AG09309 (cell line): ENCODE data around the gene HOXB1.
A peak's percentile ranks its signal among the peaks of the same experiment; 100 is the strongest.

Experiments
- DNase-seq: peaks from one replicate; pipeline ENCODE4 v3.0.0-alpha.2; 2010; ENCODE audit warnings: low read depth
- H3K4me3 ChIP-seq: 2 replicates; pipeline ENCODE4 v1.5.1; 2011; ENCODE audit warnings: mild to moderate bottlenecking, low read depth, low read length, moderate library complexity; ENCODE audit not compliant: control insufficient read depth
- CTCF ChIP-seq: IDR thresholded peaks from 2 replicates; pipeline ENCODE4 v1.5.1; 2011; ENCODE audit warnings: mild to moderate bottlenecking, low read depth, low read length, inconsistent platforms; ENCODE audit not compliant: insufficient read depth, control insufficient read depth; ENCODE audit errors: missing control alignments

The HOXB1 gene

DNA sequence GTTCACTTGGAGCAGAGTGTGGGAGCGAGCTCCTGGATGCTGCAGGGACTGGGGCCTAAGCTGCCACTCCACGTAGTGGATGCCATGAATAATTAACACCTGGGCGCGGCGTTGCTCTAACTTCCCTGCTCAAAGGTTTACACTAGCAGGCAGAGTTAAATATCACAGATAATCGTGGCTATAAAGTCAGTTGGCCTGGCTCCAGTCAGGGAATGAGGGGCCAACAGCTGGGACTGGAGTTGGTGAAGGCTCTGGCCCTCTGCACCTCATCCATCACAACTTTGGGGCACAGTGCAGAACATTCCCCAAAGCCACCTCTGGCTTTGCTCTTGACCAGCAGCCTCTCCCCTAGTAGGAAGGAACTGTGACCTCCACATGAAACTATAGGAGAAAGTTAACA lies 36.4 kb upstream of the HOXB1 start:
- no peak overlapping the region for H3K4me3 ChIP-seq
- no peak for DNase-seq
- TF ChIP-seq CTCF, result no peak

DNA sequence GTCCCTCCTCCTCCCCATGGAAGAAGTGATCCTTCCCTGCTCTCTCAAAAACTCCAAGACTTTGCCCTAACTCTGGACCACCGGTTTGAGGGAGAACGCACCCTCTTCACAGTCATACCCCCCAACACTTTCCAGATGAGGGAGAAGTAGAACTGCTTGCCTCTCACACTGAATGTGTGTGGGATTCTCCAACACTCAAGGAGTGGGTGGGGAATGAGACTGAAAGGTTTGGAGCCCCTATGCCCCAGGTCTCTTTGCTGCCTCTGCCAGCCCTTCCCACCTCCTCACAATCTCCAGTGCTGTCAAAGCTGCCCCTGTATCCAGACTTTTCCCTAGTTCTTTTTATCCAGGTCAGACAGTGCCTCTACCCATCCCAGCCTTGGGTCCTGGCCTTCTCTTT lies 35.9 kb upstream of the HOXB1 start:
- no peak for DNase-seq
- TF ChIP-seq CTCF, result no peak
- no peak overlapping the region for H3K4me3 ChIP-seq

DNA sequence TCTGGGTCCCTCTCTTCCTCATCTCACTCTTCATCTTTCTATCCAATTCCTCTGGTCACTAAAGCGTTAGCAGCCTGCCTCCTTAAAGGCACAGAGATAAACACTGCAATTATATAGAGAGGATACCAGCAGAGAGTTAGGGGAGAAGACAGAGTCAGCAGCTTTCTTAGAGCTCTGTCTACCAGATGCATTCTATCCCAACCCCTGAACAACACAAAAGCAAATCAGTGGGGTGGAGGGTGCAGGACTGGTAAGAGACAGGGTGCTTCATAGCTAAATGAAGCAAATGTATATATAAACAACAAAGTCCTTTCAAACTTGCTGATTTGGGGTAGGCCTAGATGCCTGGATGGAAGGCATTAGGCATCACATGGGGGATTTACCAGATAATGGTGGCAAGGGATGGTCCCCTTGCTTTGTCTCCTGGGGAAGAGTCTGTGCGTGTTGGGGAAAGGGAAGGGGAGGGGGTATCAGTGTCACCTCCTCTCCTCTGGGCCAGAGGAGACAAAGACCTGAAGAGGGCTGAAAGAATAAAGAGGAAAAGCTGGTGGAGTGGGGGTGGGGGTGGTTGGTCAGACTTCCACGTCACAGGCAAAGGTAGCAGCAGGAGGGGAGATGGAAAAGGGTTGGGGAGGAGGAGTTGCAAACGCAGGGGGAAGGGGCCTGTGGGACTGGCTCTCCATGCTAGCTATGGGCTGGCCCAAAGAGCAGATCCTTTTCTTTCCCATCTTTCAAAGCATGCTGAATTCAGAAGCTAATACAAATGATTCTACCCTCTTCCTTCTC lies 35.3 kb upstream of the HOXB1 start:
- DNase-seq, result no peak
- no peak for TF ChIP-seq CTCF
- no peak overlapping the region for H3K4me3 ChIP-seq

GRCh38 chr17:48565022-48565554 lies 34.3 kb upstream of the HOXB1 start:
- DNase-seq, result no peak
- no peak for TF ChIP-seq CTCF
- no peak overlapping the region for H3K4me3 ChIP-seq

DNA sequence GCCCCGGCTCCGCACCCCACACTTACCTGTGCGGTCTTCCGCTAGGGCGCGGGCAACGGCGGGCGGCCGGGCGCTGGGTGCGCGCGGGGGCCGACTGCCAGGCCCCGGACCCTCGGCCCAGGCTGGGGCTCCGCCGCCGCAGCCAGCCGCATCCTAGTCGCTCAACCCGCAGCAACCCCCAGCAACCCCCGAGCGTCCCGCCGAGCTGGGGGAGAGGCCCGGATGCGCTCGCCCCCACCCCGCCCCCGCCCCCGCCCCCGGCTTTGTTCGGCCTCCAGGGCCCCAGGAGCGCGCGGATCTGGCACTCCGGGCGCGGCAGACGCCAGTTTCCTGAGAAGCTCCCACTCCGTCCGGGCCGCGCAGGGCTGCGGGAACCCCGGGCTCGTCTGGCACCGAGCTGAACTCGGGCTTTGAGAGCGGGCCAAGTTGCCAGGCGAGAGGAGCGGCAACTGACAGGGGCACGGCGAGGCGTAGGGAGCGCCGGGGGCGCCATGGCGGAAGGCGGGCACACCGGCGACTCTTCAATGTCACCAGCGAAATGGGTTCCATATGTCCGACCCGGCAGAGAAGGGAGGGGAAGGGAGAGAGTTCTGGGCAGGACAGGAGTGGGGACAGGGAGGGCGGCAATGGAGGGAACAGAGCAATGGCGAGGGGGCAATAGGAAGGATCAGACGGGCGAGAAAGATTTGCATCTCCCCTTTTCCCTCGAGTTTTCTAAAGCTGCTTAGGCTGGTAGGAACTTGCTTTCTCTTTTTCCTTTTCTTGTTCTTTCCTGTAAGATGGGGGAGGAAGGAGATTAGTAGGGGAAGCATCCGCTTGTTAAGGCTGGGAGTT lies 33.6 kb upstream of the HOXB1 start:
- no peak for DNase-seq
- H3K4me3 ChIP-seq, result peak overlapping the region; percentile 8; the same call in 1 of the 2 replicates
- TF ChIP-seq CTCF, result no peak

GRCh38 chr17:48563867-48564187 lies 33.0 kb upstream of the HOXB1 start:
- H3K4me3 ChIP-seq, result no peak overlapping the region
- DNase-seq, result no peak
- TF ChIP-seq CTCF, result no peak
